Smooth muscle cell (in vitro differentiated cells): ENCODE results near the gene COL4A6. TPM values are rescaled to one million over a fixed set of nuclear protein-coding genes. Genes with fewer than 3 reads are reported as not detected.

ENCODE experiments used
- DNase-seq: peaks from one replicate; lab custom pipeline; 2025; ENCODE audit not compliant: unreplicated experiment; lab: John Stamatoyannopoulos, UW
- H2AFZ ChIP-seq: fragments of 200-600 bp; sonication (generic); 2 replicates; pipeline ENCODE4 v1.6.0; 2016; ENCODE audit warnings: antibody characterized with exemption, low read depth, mild to moderate bottlenecking
- H3F3A ChIP-seq: fragments of 200-600 bp; sonication (generic); 2 replicates; pipeline ENCODE4 v1.6.0; 2017; ENCODE audit warnings: antibody characterized with exemption, low read depth
- H3K27ac ChIP-seq: fragments of 200-600 bp; sonication (generic); 2 replicates; pipeline ENCODE4 v1.5.1; 2016; ENCODE audit warnings: low read depth, mild to moderate bottlenecking
- H3K27me3 ChIP-seq: fragments of 200-600 bp; sonication (generic); 2 replicates; pipeline ENCODE4 v1.6.1; 2016; ENCODE audit warnings: low read depth, mild to moderate bottlenecking
- H3K36me3 ChIP-seq: fragments of 200-600 bp; sonication (generic); 2 replicates; pipeline ENCODE4 v1.5.1; 2016; ENCODE audit warnings: low read depth
- H3K4me1 ChIP-seq: fragments of 200-600 bp; sonication (generic); 2 replicates; pipeline ENCODE4 v1.5.1; 2016; ENCODE audit warnings: low read depth
- H3K4me2 ChIP-seq: fragments of 200-600 bp; sonication (generic); 2 replicates; pipeline ENCODE4 v1.6.0; 2016; ENCODE audit warnings: mild to moderate bottlenecking
- H3K4me3 ChIP-seq: fragments of 200-600 bp; sonication (generic); 2 replicates; pipeline ENCODE4 v1.5.1; 2016; ENCODE audit warnings: mild to moderate bottlenecking
- H3K79me2 ChIP-seq: fragments of 200-600 bp; sonication (generic); 2 replicates; pipeline ENCODE4 v1.6.0; 2016; ENCODE audit warnings: low read depth, mild to moderate bottlenecking
- H3K9ac ChIP-seq: fragments of 200-600 bp; sonication (generic); 2 replicates; pipeline ENCODE4 v1.6.0; 2016; ENCODE audit warnings: low read depth
- H3K9me3 ChIP-seq: fragments of 200-600 bp; sonication (generic); replicated peaks from 2 replicates; pipeline ENCODE4 v1.5.1; 2016; ENCODE audit warnings: low read depth
- H4K20me1 ChIP-seq: fragments of 200-600 bp; sonication (generic); 2 replicates; pipeline ENCODE4 v1.6.0; 2016; ENCODE audit warnings: low read depth
- WGBS: methylation state at CpG from one replicate; pipeline ENCODE4 v1.1.7; 2016; ENCODE audit warnings: low lambda C conversion rate; 5-methylcytosine and 5-hydroxymethylcytosine counted together
- polyA plus RNA-seq: library from polyadenylated mRNA; unstranded; fragments of >200 nt; fragmentation: Nextera tagmentation; extraction: Ambion mirVana; gene quantifications from 2 replicates; pipeline ENCODE4 v1.2.1, GENCODE V29; 2016
- total RNA-seq: library from RNA; depleted of rRNA; stranded (reverse); fragments of >200 nt; gene quantifications from 2 replicates; pipeline ENCODE4 v1.2.3, GENCODE V29; 2014
- TF ChIP-seq, protein P1 (sequence below): fragments of 200-600 bp; sonication (generic); IDR thresholded peaks from 2 replicates; pipeline ENCODE4 v1.5.1; 2017; ENCODE audit warnings: borderline replicate concordance, mild to moderate bottlenecking, antibody characterized with exemption; ENCODE audit not compliant: insufficient read depth, poor library complexity, severe bottlenecking

Gene COL4A6
- total and polyA plus RNA-seq, 2 experiments from 2014 or later = 10.2 to 15.1 TPM

- 80% methylated on average over 7 of the region's 7 CpGs for WGBS
- no peaks in the 10 kb centered on the region for H4K20me1 ChIP-seq
- no peaks in the 10 kb centered on the region for H3K36me3 ChIP-seq
- DNase-seq = no peak
- no peaks in the 10 kb centered on the region for H3F3A ChIP-seq
- H3K4me2 ChIP-seq = no peak overlapping the region
- no peak overlapping the region for H3K9ac ChIP-seq
- no peak overlapping the region for H2AFZ ChIP-seq
- H3K4me3 ChIP-seq = no peak overlapping the region
- TF ChIP-seq, protein P1, sequence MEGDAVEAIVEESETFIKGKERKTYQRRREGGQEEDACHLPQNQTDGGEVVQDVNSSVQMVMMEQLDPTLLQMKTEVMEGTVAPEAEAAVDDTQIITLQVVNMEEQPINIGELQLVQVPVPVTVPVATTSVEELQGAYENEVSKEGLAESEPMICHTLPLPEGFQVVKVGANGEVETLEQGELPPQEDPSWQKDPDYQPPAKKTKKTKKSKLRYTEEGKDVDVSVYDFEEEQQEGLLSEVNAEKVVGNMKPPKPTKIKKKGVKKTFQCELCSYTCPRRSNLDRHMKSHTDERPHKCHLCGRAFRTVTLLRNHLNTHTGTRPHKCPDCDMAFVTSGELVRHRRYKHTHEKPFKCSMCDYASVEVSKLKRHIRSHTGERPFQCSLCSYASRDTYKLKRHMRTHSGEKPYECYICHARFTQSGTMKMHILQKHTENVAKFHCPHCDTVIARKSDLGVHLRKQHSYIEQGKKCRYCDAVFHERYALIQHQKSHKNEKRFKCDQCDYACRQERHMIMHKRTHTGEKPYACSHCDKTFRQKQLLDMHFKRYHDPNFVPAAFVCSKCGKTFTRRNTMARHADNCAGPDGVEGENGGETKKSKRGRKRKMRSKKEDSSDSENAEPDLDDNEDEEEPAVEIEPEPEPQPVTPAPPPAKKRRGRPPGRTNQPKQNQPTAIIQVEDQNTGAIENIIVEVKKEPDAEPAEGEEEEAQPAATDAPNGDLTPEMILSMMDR = no peak
- no peaks in the 10 kb centered on the region for H3K9me3 ChIP-seq
- H3K27ac ChIP-seq = no peak overlapping the region
- no peaks in the 10 kb centered on the region for H3K27me3 ChIP-seq
- no peaks in the 10 kb centered on the region for H3K4me1 ChIP-seq
- no peaks in the 10 kb centered on the region for H3K79me2 ChIP-seq
Measured at GRCh38 chrX:108331126-108331909, 106.9 kb downstream of the COL4A6 start.

DNA sequence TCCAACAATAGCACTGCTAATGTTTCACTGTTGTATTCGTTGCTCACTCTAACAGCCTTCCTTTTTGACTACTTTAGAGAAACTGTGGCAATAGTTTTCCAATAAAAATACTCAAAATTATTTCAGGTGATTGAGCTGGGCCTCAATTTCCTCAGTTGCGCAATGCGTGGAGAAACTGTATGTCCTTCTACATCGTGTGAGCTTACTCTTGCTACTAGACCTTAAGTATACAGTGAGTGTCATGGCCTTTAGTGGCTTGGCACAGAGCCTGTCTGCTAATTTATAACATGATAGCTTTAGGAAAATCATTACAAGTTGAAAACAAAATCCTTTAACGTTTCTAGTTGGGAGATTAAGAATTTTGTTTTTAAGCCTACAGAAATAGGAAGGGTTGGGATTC is 114.5 kb downstream of the COL4A6 start:
- no peak overlapping the region for H3K4me3 ChIP-seq
- H3K9ac ChIP-seq = no peak overlapping the region
- TF ChIP-seq, protein P1 = no peak
- no peaks in the 10 kb centered on the region for H3K79me2 ChIP-seq
- H2AFZ ChIP-seq = no peak overlapping the region
- H3K4me1 ChIP-seq = no peaks in the 10 kb centered on the region
- WGBS = 63% methylated on average over 5 of the region's 5 CpGs
- H3K27ac ChIP-seq = no peak overlapping the region
- DNase-seq = no peak
- no peaks in the 10 kb centered on the region for H3K9me3 ChIP-seq
- H3K36me3 ChIP-seq = no peaks in the 10 kb centered on the region
- no peaks in the 10 kb centered on the region for H4K20me1 ChIP-seq
- no peaks in the 10 kb centered on the region for H3K27me3 ChIP-seq
- H3K4me2 ChIP-seq = no peak overlapping the region
- no peaks in the 10 kb centered on the region for H3F3A ChIP-seq

DNA sequence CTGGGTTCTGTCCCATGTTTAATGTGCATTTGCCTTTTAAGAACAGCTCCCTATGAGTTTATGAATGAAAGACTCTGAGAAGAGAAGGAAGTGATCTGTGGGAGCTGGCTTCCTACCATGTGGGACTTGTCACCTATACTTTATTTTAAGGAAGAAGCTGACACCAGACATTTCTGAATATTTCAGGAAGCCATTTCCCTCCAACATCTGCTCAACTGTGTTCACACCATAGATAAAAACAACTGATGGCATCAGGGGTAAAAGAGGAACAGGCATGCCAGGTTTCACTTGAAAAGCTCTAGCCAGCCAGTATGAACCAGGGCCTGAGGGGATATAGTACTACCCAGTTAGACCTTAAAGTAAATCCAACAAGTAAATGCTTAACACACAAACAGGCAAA is 116.0 kb downstream of the COL4A6 start:
- Histone ChIP-seq H3K36me3 (no peaks in the 10 kb centered on the region), H2AFZ (no peak overlapping the region), H4K20me1 (no peaks in the 10 kb centered on the region), H3K79me2 (no peaks in the 10 kb centered on the region), H3K27me3 (no peaks in the 10 kb centered on the region), H3K4me1 (no peaks in the 10 kb centered on the region), H3K27ac (no peak overlapping the region), H3F3A (no peaks in the 10 kb centered on the region), H3K4me2 (no peak overlapping the region), H3K4me3 (no peak overlapping the region), H3K9ac (no peak overlapping the region), H3K9me3 (no peaks in the 10 kb centered on the region)
- DNase-seq = no peak
- TF ChIP-seq, protein P1 = no peak

DNA sequence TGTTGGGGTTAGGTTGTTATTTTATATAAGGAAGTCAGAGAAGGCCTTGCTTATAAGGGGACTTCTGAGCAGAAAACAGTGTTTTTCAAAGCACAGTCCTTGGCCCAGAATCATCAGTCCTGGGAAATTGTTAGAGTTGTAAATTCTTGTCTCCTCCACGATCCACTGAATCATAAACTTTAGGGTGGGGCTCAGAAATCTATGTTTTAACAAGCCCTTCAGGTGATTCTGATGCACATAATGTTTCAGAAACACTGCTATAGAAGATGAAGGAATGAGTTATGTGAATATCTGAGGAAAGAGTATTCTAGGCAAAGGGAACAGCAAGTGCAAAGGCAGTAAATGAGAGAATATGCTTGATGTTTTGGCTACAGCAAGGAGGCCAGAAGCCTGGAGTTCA is 121.8 kb downstream of the COL4A6 start:
- Histone ChIP-seq H3K36me3 (no peaks in the 10 kb centered on the region), H3K79me2 (no peaks in the 10 kb centered on the region), H2AFZ (no peak overlapping the region), H3K4me3 (no peak overlapping the region), H3F3A (peaks cover 4% of the 10 kb centered on the region), H3K27ac (no peak overlapping the region), H3K27me3 (no peaks in the 10 kb centered on the region), H3K4me1 (peaks cover 8% of the 10 kb centered on the region), H3K4me2 (no peak overlapping the region), H3K9me3 (no peaks in the 10 kb centered on the region), H3K9ac (no peak overlapping the region), H4K20me1 (no peaks in the 10 kb centered on the region)
- TF ChIP-seq, protein P1 = no peak
- no peak for DNase-seq
- WGBS = 55% methylated on average over 1 of the region's 1 CpG
